Measurements from ENCODE around the gene RAB31. TPM values are rescaled to one million over a fixed set of nuclear protein-coding genes. Genes with fewer than 3 reads are reported as not detected.

The RAB31 gene
- total RNA-seq, 4 donors from 2014 or later, result 13.1 to 18.4 (median 16.9) TPM

- no peak for TF ChIP-seq POLR2AphosphoS5 (IDR thresholded peaks at IDR 0.05)
- no peak for TF ChIP-seq POLR2A (IDR thresholded peaks at IDR 0.05)
- no peak for TF ChIP-seq CTCF (IDR thresholded peaks at IDR 0.05)
- no peak for TF ChIP-seq EP300 (IDR thresholded peaks at IDR 0.05; ENCODE audit: low read depth)
- Histone ChIP-seq H3K27ac (no peak overlapping the region), H3K4me3 (no peak overlapping the region), H3K27me3 (no peaks in the 10 kb centered on the region), H3K36me3 (no peaks in the 10 kb centered on the region), H3K9me3 (no peaks in the 10 kb centered on the region), H3K4me1 (peaks cover 0 to 6% (median 0%) of the 10 kb centered on the region in 4 donors)
- in situ Hi-C loops (cut with MboI; ENCODE audit: low pct_ligation_motif_present in 1 of 4, low pct_unique_long_range_greater_than_20kb in 1 of 4, low sequenced_read_pairs in 3 of 4), result no loop called here
- DNase-seq, result no peak
- 83 to 88% methylated on average over 1 to 5 of the region's 5 CpGs for WGBS, 2 donors (ENCODE audit: low coverage in 1 of 2)
- intact Hi-C loops (cut with DNase I; ENCODE audit: low total_unique reads), result no loop called here
Observed at GRCh38 chr18:9726175-9726574, 18.1 kb downstream of the RAB31 start.

- no peak overlapping the region for H3K4me3 ChIP-seq
- no peaks in the 10 kb centered on the region for H3K27me3 ChIP-seq
- peaks cover 0 to 6% (median 0%) of the 10 kb centered on the region in 4 donors for H3K4me1 ChIP-seq
- 71 to 83% methylated on average over 2 of the region's 2 CpGs for WGBS, 2 donors (ENCODE audit: low coverage in 1 of 2)
- intact Hi-C loops (cut with DNase I; ENCODE audit: low total_unique reads), result no loop called here
- in situ Hi-C loops (cut with MboI; ENCODE audit: low pct_ligation_motif_present in 1 of 4, low pct_unique_long_range_greater_than_20kb in 1 of 4, low sequenced_read_pairs in 3 of 4), result no loop called here
- DNase-seq, result no peak
- no peaks in the 10 kb centered on the region for H3K36me3 ChIP-seq
- no peak overlapping the region for H3K27ac ChIP-seq
- H3K9me3 ChIP-seq, result no peaks in the 10 kb centered on the region
- TF ChIP-seq POLR2AphosphoS5 (IDR thresholded peaks at IDR 0.05), result no peak
- TF ChIP-seq EP300 (IDR thresholded peaks at IDR 0.05; ENCODE audit: low read depth), result no peak
- TF ChIP-seq CTCF (IDR thresholded peaks at IDR 0.05), result no peak
- TF ChIP-seq POLR2A (IDR thresholded peaks at IDR 0.05), result no peak
Observed at GRCh38 chr18:9726936-9727335, 18.8 kb downstream of the RAB31 start.

- WGBS, 2 donors (ENCODE audit: low coverage in 1 of 2), result 89 to 100% methylated on average over 3 to 4 of the region's 4 CpGs
- DNase-seq, result no peak
Observed at GRCh38 chr18:9730786-9731185, 22.7 kb downstream of the RAB31 start.

GRCh38 chr18:9731380-9731779, 23.3 kb downstream of the RAB31 start:
- H3K27ac ChIP-seq, result no peak overlapping the region
- H3K9me3 ChIP-seq, result no peaks in the 10 kb centered on the region
- in situ Hi-C loops (cut with MboI; ENCODE audit: low pct_ligation_motif_present in 1 of 4, low pct_unique_long_range_greater_than_20kb in 1 of 4, low sequenced_read_pairs in 3 of 4) (no loop called here), intact Hi-C loops (cut with DNase I; ENCODE audit: low total_unique reads) (no loop called here)
- WGBS, 2 donors (ENCODE audit: low coverage in 1 of 2), result 65 to 89% methylated on average over 1 to 5 of the region's 5 CpGs
- TF ChIP-seq POLR2A (IDR thresholded peaks at IDR 0.05) (no peak), EP300 (IDR thresholded peaks at IDR 0.05; ENCODE audit: low read depth) (no peak), POLR2AphosphoS5 (IDR thresholded peaks at IDR 0.05) (no peak), CTCF (IDR thresholded peaks at IDR 0.05) (no peak)
- peaks cover 0 to 3% (median 0%) of the 10 kb centered on the region in 4 donors for H3K4me1 ChIP-seq
- H3K27me3 ChIP-seq, result no peaks in the 10 kb centered on the region
- no peaks in the 10 kb centered on the region for H3K36me3 ChIP-seq
- no peak overlapping the region for H3K4me3 ChIP-seq
- no peak for DNase-seq

More at GRCh38 chr18:9730786-9731185, 22.7 kb downstream of the RAB31 start:
- TF ChIP-seq EP300 (IDR thresholded peaks at IDR 0.05; ENCODE audit: low read depth) (no peak), CTCF (IDR thresholded peaks at IDR 0.05) (no peak), POLR2A (IDR thresholded peaks at IDR 0.05) (no peak), POLR2AphosphoS5 (IDR thresholded peaks at IDR 0.05) (no peak)
- H3K36me3 ChIP-seq, result no peaks in the 10 kb centered on the region
- H3K27ac ChIP-seq, result no peak overlapping the region
- intact Hi-C loops (cut with DNase I; ENCODE audit: low total_unique reads), result no loop called here
- no peaks in the 10 kb centered on the region for H3K27me3 ChIP-seq
- no peaks in the 10 kb centered on the region for H3K9me3 ChIP-seq
- H3K4me3 ChIP-seq, result no peak overlapping the region
- in situ Hi-C loops (cut with MboI; ENCODE audit: low pct_ligation_motif_present in 1 of 4, low pct_unique_long_range_greater_than_20kb in 1 of 4, low sequenced_read_pairs in 3 of 4), result no loop called here
- peaks cover 0 to 6% (median 0%) of the 10 kb centered on the region in 4 donors for H3K4me1 ChIP-seq
